Left ventricle myocardium superior (tissue), 1 donor: Measurements from ENCODE around the gene PHLDB2. TPM values are rescaled to one million over a fixed set of nuclear protein-coding genes. Genes with fewer than 3 reads are reported as not detected.

Source experiments
- total RNA-seq: library from RNA; stranded (reverse); fragmentation: NEBNext Ultra II Directional; extraction: Animal tissue kit (Norgen Biotek cat#: 25700); gene quantifications from one replicate; pipeline ENCODE4 v1.2.1, GENCODE V29; 2021
- donor health status: DM: no; HTN: yes; CAD: no; lungs with severe emphysema.

PHLDB2 gene
- total RNA-seq, 1 donor from 2014 or later: 128 TPM

Other genes with a start within 250 kb of the PHLDB2 start
- 9.3 TPM for gene PLCXD2, start 184.6 kb upstream of the PHLDB2 start, total RNA-seq
- 55.9 TPM for gene ABHD10, start 119.8 kb downstream of the PHLDB2 start, total RNA-seq
- gene TAGLN3, start 139.7 kb downstream of the PHLDB2 start, total RNA-seq: not detected
- gene TMPRSS7, start 175.5 kb downstream of the PHLDB2 start, total RNA-seq: not detected
- gene C3orf52, start 227.1 kb downstream of the PHLDB2 start, total RNA-seq: 1.7 TPM